Kidney tubule cell (primary cell): Measurements from ENCODE around the gene NR2C2AP.

Experiments
- DNase-seq: peaks from one replicate; pipeline ENCODE4 v3.0.0-alpha.2; 2018; ENCODE audit warnings: low spot score

NR2C2AP gene

GRCh38 chr19:19214892-19215291 is 11.7 kb upstream of the NR2C2AP start:
- DNase-seq = peak; percentile 35

DNA sequence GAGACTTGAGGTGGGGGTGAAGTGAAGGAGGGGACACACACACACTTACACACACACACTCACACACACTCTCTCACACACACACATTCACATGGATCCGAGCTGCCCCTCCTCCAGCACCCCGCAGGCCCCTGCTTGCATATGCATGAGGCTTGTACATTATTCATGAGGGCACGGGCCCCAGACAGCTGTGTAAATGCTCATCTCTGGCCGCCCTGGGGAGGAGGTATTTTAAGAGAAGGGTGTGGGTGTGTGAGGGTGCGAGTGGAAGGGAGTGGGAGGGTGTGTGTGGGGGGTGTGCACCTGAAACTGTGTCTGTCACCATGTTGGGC is 10.9 kb upstream of the NR2C2AP start:
- no peak for DNase-seq

DNA sequence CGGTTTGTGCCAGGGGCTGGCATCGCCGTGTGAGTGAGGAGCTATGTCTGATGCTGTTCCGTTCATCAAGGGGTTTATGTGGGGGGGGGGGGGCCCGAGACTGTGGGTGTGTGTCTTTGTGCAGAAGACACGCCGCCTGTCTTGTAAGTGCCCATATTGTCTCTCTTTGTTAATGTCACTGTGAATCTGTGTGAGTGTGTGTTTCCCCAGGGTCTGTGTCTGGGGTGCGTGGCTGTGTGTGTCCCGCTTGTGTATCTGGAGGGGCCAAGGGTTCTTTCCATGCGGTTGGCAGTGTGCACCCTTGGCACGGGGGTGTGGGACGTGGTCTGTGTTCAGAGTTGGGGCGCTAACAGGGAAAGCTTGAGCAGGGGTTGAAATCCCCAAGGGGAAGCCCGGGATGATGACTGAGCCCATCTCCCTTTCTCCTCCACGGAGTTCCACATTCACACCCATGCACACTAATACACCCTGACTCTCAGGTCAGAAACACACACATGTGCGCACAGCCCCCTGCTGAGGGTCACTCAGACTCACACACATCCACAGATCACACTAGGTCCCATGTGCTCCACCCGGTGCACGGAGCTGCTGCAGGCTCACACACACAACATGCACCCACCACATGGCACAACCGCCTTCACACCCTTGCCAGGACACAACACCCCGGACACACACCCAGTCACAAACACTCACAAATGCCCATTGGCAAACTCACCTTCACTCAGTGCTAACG is 10.4 kb upstream of the NR2C2AP start:
- DNase-seq = no peak

GRCh38 chr19:19212916-19213315 is 9.7 kb upstream of the NR2C2AP start:
- no peak for DNase-seq

DNA sequence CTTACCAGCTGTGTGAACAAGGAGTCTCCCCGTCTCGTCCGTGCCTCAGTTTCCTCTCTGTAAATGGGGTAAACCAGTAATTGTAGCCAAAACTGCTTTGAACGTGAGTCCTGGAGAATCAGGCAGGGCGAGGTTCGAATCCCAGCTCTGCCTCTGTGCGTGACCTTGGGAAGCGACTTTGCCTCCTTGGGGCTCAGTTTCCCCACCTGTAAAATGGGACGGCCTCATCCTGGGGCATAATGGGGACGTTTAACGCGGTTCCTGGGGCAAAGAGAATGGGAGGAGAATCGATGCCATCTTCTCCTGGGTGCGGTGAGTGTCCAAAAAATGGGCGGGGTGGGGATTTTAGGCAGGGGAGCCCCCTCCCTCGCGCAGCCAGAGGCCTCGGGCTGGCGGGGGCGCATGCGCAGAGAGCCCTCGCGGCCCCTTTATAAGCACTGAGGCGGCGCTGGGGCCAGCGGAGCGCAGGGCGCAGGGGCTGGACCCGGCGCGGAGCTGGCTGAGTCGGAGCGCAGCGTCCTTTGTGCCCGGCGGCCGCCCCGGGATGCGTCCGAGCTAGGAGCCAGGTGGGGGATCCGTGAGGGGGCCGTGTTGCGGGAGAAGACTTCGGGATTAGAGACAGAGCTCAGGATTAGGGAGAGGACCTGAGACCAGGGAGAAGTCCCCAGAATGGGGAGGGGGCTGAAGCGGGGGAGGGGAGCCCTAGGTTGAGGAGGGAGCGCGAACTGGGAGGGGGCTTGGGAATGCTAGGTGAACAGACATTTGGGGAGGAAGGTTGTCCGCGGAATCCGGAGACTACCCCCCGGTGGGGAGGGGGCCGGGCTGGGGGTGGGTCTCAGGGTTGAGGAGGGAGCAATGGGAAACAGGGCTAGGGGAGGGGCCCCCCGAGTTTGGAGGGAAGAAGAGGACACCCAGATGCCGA is 8.5 kb upstream of the NR2C2AP start, which contains the start of gene NCAN:
Gene NCAN (plus strand): TSS at position 460 of the 922 bp plus-strand sequence. CDS start 4,996 bp downstream, outside the sequence.
- no peak for DNase-seq

DNA sequence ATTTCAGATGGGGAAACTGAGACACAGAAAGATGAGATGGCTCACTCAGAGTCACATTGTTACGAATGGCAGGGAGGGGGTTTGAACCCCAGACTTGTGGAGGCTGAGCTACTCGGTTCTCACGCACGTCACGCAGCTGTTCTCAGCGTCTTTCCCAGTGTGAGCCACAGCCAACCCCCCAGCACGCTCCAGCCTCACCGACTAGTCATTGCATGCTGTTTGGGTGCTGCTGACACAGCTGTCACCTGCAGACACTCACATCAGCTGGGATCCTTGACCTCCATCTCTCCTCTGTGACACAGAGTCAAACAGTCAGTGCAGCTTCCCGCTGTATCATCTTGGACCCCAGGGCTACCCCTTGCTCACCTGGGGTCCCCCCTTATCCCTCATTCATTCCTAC is 6.2 kb upstream of the NR2C2AP start:
- no peak for DNase-seq

GRCh38 chr19:19207637-19208572 is 4.7 kb upstream of the NR2C2AP start:
- no peak for DNase-seq

DNA sequence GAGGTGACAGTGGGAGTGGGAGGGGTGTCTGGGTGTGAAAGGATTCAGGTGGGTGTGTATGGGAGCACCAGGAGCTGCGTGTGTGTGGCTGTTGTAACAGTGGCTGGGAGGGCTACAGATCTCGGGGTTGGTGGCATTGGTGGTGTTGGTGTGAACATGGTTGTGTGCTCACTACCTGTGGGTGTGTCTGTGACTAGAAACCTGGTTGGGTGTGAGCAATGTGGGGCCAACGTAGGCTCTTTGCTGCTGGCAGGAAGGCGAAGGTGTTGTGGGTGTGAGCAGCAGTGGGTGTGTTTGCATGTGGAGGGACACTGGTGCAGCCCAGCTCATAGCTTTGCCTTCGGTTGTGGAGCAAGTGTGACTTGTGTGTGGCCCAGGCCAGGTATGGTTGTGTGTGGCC is 3.7 kb upstream of the NR2C2AP start:
- DNase-seq = no peak

GRCh38 chr19:19205416-19206410 is 2.5 kb upstream of the NR2C2AP start:
- no peak for DNase-seq

DNA sequence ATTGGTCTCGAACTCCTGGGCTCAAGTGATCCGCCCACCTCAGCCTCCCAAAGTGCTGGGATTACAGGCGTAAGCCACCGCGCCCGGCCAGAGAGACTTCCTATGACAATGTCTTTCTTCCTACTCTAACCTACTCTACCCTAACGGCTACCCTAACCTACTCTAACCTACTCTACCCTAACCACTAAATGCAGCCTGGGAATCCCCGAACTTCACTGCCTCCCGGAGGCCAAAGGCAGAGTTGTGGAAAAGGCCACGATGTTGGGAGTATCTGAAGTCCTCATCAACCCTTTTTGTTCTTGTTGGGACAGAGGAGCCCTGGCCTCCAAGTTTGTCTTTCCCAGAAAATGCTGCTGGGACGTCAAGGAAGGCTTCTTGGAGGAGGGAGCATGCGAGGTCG is 967 bp upstream of the NR2C2AP start:
- no peak for DNase-seq

GRCh38 chr19:19202707-19203011 is 555 bp downstream of the NR2C2AP start:
- no peak for DNase-seq

- DNase-seq = no peak
Measured at GRCh38 chr19:19201697-19202630, 1.2 kb downstream of the NR2C2AP start.

- DNase-seq = no peak
Measured at GRCh38 chr19:19193926-19194325, 9.3 kb downstream of the NR2C2AP start.

GRCh38 chr19:19192910-19193423 is 10.2 kb downstream of the NR2C2AP start:
- no peak for DNase-seq

GRCh38 chr19:19192078-19192882 is 10.9 kb downstream of the NR2C2AP start, which contains the start of the genes BORCS8 and RFXANK:
BORCS8 (minus strand) TSS chr19:19192152; CDS start chr19:19192117, 35 bp downstream.
RFXANK (plus strand) TSS chr19:19192258; CDS start chr19:19193947, 1,689 bp downstream.
- DNase-seq = peak; percentile 99

- no peak for DNase-seq
Measured at GRCh38 chr19:19191768-19192077, 11.5 kb downstream of the NR2C2AP start.

GRCh38 chr19:19186742-19187141 is 16.5 kb downstream of the NR2C2AP start:
- no peak for DNase-seq

GRCh38 chr19:19185853-19186740 is 17.1 kb downstream of the NR2C2AP start:
- peak; percentile 57 for DNase-seq
